ENCODE data around the gene EIF4E.
"Not testable (repeated sequence)": the region's sequence is repeated elsewhere in the genome, so short reads cannot be mapped to it uniquely, and the experiment has no call there.

The EIF4E gene, protein sequence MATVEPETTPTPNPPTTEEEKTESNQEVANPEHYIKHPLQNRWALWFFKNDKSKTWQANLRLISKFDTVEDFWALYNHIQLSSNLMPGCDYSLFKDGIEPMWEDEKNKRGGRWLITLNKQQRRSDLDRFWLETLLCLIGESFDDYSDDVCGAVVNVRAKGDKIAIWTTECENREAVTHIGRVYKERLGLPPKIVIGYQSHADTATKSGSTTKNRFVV

DNA sequence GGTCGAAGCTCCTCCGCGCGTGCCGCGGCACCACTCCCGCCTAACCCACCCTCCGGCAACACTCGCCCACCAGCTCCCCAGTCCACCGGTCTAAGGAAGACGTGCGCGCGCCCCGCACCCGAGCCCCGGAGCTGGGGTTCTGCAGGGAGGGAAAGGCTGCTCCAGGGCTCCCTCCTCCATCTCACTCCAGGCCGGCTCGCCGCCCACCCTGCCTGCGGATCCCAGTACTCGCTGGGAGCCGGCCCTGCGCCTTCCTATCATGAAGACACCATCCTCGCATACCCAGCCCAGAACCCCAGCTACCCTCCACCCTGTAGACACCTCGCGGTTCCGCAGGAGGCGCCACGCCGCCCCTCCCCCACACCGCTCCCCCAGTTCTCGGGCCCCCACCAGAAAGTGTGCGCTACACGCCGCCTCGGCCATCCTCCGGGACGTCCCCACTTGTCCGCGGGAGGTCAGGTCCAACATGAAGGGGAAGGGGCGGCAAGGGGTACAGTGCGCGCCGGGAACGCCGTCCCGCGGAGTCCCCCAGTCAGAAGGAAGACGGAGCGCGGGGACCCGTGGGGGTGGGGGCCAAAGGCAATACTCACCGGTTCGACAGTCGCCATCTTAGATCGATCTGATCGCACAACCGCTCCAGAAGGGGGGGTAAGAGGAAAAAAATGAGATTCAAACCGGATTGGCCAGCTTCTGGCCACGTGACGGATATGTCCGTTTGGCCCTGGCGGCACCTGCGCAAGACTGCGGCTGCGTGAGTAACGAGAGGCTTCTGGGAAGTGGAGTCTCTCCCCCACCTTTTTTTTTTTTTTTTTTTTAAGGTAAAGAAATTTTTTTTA lies at the start of gene EIF4E:
Gene EIF4E (minus strand): TSS at position 629 of the 836 bp plus-strand sequence. CDS start 21 bp downstream, at position 608.
- peak; percentile 99 for DNase-seq

DNA sequence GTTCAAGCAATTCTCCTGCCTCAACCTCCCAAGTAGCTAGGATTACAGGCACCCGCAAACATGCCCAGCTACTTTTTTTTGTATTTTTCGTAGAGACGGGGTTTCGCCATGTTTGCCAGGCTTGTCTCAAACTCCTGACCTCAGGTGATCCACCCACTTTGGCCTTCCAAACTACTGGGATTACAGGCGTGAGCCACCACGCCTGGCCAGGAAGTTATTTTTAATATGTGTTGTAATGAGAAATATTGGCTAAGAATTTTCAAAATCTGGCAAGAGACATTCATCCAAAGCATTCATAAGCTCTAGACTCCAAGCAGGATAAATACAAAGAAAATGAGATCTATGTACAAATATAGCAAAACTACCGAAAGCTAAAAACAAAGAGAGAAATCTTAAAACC lies 48.6 kb upstream of the EIF4E start:
- no peak for DNase-seq

DNA sequence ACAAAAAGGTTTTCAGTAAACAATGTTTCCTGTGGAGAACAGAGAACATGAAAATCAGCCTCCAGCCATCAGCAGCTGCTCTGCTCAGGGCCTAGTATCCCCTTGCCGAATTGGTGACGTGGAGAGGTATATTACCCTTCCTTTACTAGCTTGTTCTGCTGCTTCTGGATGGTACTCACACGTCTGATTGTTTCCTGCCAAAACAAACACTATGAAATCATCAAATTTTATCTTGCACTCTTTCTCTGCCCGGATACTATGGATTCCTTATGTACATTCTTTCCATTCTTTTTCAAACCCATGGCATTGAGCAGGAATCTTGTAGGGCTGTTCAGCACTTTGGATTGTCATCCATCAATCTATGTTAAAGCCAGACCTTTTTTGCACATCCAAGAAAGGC lies 47.8 kb upstream of the EIF4E start:
- no peak for DNase-seq

GRCh38 chr4:98969878-98970785 lies 41.2 kb upstream of the EIF4E start:
- no peak for DNase-seq

- DNase-seq: no peak
These were observed 38.9 kb upstream of the EIF4E start for GRCh38 chr4:98967786-98968329.

DNA sequence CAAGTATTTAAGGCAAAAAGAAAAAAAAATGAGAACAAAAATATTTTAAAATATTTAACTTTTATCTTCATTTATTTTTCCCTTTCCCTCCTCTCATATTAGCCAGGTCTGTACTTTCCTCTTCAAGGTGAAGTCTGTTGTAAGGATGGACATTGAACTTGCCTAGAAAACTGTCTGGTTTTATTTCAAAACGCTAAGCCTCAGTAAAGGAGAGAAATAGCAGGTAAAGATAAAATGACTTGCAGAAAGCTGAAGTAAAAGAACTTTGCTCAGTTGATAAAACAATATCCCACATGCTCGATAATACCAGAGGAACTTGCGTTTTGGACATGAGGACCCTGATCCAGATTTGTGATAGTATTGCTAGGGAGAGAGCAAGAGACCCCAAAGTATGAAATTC lies 38.0 kb upstream of the EIF4E start:
- no peak for DNase-seq

GRCh38 chr4:98963538-98964433 lies 34.9 kb upstream of the EIF4E start:
- DNase-seq: no peak

GRCh38 chr4:98961770-98962169 lies 32.8 kb upstream of the EIF4E start:
- DNase-seq: no peak

DNA sequence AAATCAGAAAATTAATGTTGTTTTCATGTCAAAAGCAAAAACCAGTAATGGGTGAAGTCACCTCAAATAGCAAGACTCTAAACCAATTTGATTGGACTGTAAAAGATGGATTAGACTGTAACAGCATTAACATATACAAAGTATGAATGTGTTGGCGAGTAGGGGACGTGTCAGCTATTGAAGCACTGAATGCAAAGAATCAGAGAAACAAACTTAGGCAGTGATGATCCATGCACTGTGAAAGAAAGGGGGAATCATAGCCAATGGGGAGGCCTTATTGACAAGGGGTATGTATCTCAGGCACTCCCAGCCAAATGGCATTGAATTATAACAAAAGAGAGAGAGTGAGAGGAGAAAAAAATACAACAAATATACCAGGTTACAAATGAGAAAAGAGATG lies 30.5 kb upstream of the EIF4E start:
- no peak for DNase-seq

- DNase-seq: no peak
These were observed 29.1 kb upstream of the EIF4E start for GRCh38 chr4:98958065-98958464.

- DNase-seq: no peak
These were observed 26.3 kb upstream of the EIF4E start for GRCh38 chr4:98955229-98955628.

DNA sequence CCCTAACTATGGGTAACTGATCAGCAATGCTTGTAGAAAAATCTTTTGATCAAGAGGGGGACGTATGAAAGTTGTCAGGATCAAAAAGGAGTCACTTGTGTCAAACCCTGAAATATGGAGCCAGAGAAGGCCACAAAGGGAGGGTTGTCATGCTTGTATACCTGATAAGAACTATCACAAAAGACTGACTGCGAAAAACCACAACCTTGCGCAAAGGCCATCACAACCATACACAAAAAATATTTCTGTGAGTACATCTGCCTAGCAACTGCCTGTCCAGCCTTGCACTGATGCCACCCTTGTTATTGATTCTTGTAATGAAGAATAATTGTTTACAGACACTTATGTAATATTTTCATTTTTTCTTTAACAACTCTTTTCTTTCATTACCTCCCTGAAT lies 22.8 kb upstream of the EIF4E start:
- DNase-seq: no peak

DNA sequence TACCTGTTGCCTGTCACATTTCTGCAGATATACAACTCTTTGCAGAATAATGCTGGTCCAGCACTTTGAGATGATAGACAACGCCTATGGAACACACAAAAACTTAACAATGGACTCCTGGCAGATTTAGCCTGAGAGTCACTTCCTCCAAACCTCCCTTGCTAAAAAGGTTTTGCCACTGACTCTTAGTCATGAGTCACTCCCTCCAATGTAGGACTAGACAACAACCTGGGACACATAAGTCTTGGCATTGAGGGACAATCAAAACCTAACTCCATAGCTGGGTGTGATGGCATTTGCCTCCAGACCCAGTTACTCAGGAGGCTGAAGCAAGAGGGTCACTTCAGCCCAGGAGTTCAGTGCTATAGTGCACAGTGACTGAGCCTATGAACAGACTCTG lies 22.0 kb upstream of the EIF4E start:
- DNase-seq: no peak

- no peak for DNase-seq
These were observed 17.4 kb upstream of the EIF4E start for GRCh38 chr4:98946359-98946758.

- no peak for DNase-seq
These were observed 16.4 kb upstream of the EIF4E start for GRCh38 chr4:98945297-98945850.

GRCh38 chr4:98939892-98940298 lies 11.0 kb upstream of the EIF4E start:
- DNase-seq: no peak

- no peak for DNase-seq
These were observed 10.5 kb upstream of the EIF4E start for GRCh38 chr4:98939438-98939837.

GRCh38 chr4:98937986-98938720 lies 9.2 kb upstream of the EIF4E start:
- no peak for DNase-seq

- no peak for DNase-seq
These were observed 6.7 kb upstream of the EIF4E start for GRCh38 chr4:98935633-98936032.

GRCh38 chr4:98934851-98935250 lies 5.9 kb upstream of the EIF4E start:
- DNase-seq: not testable (repeated sequence)

GRCh38 chr4:98932539-98932938 lies 3.6 kb upstream of the EIF4E start:
- DNase-seq: no peak

Measured in CD4-positive, alpha-beta T cell treated with Interleukin-15 for 1 hour (primary cell).